ENCODE data around the gene ALKBH8. TPM values are rescaled to one million over a fixed set of nuclear protein-coding genes. Genes with fewer than 3 reads are reported as not detected.

Gene ALKBH8
- polyA plus RNA-seq, 1 donor (not counting 4 experiments of a cell fraction or from before 2014, with no cell fraction given), result 8.0 TPM

GRCh38 chr11:107573438-107573837, 7.9 kb upstream of the ALKBH8 start:
- DNase-seq (ENCODE audit: low read depth, low spot score), result no peak

GRCh38 chr11:107570015-107570414, 4.5 kb upstream of the ALKBH8 start:
- Histone ChIP-seq H3K4me3 (ENCODE audit: control insufficient read depth in 2 of 3, extremely low read depth in 1 of 3, insufficient read depth in 2 of 3, low read depth in 1 of 3, low read length in 3 of 3) (no peak overlapping the region), H3K79me2 (ENCODE audit: control insufficient read depth, insufficient read depth, low read length) (peaks cover 3% of the 10 kb centered on the region), H3K27me3 (ENCODE audit: control insufficient read depth, extremely low read depth, insufficient read depth, low read length) (no peaks in the 10 kb centered on the region), H3K36me3 (ENCODE audit: control insufficient read depth in 2 of 2, extremely low read depth in 1 of 2, insufficient read depth in 2 of 2, low read length in 2 of 2) (no peaks in the 10 kb centered on the region), H3K27ac (ENCODE audit: control insufficient read depth, insufficient read depth, low read length) (no peak overlapping the region), H3K9ac (ENCODE audit: control insufficient read depth, extremely low read depth, insufficient read depth, low read length) (no peak overlapping the region), H3K9me3 (ENCODE audit: control insufficient read depth, low read depth, low read length) (no peaks in the 10 kb centered on the region), H3K9me1 (ENCODE audit: control insufficient read depth, extremely low read depth, insufficient read depth, low read length) (no peaks in the 10 kb centered on the region), H3K4me2 (ENCODE audit: control insufficient read depth, extremely low read depth, insufficient read depth, low read depth, low read length) (no peak overlapping the region), H2AFZ (ENCODE audit: control insufficient read depth, low read length) (no peak overlapping the region), H3K4me1 (ENCODE audit: control insufficient read depth, extremely low read depth, insufficient read depth, low read length) (peaks cover 5% of the 10 kb centered on the region), H4K20me1 (ENCODE audit: control insufficient read depth, extremely low read depth, insufficient read depth, low read length) (no peaks in the 10 kb centered on the region)
- TF ChIP-seq EZH2 (IDR thresholded peaks at IDR 0.05; ENCODE audit: low read length), result no peak
- TF ChIP-seq CTCF (optimal IDR thresholded peaks at IDR 0.05 in 1 of 3, IDR thresholded peaks at IDR 0.05 in 1 of 3, conservative IDR thresholded peaks at IDR 0.05 in 1 of 3; ENCODE audit: extremely low read depth in 1 of 3, insufficient read depth in 2 of 3, low read length in 3 of 3), result no peak
- FAIRE-seq, result no peak
- dilution Hi-C loops (cut with MboI; ENCODE audit: extremely low pct_ligation_motif_present, low sequenced_read_pairs), result no loop called here
- DNase-seq (ENCODE audit: low read depth, low spot score), result no peak

More at GRCh38 chr11:107573438-107573837, 7.9 kb upstream of the ALKBH8 start:
- no peaks in the 10 kb centered on the region for H3K9me1 ChIP-seq (ENCODE audit: control insufficient read depth, extremely low read depth, insufficient read depth, low read length)
- H3K9me3 ChIP-seq (ENCODE audit: control insufficient read depth, low read depth, low read length), result no peaks in the 10 kb centered on the region
- FAIRE-seq, result no peak
- no peaks in the 10 kb centered on the region for H3K79me2 ChIP-seq (ENCODE audit: control insufficient read depth, insufficient read depth, low read length)
- H3K27me3 ChIP-seq (ENCODE audit: control insufficient read depth, extremely low read depth, insufficient read depth, low read length), result no peaks in the 10 kb centered on the region
- H4K20me1 ChIP-seq (ENCODE audit: control insufficient read depth, extremely low read depth, insufficient read depth, low read length), result no peaks in the 10 kb centered on the region
- H3K4me2 ChIP-seq (ENCODE audit: control insufficient read depth, extremely low read depth, insufficient read depth, low read depth, low read length), result no peak overlapping the region
- no peaks in the 10 kb centered on the region for H3K4me1 ChIP-seq (ENCODE audit: control insufficient read depth, extremely low read depth, insufficient read depth, low read length)
- dilution Hi-C loops (cut with MboI; ENCODE audit: extremely low pct_ligation_motif_present, low sequenced_read_pairs), result no loop called here
- H2AFZ ChIP-seq (ENCODE audit: control insufficient read depth, low read length), result no peak overlapping the region
- H3K36me3 ChIP-seq (ENCODE audit: control insufficient read depth in 2 of 2, extremely low read depth in 1 of 2, insufficient read depth in 2 of 2, low read length in 2 of 2), result no peaks in the 10 kb centered on the region
- no peak overlapping the region for H3K9ac ChIP-seq (ENCODE audit: control insufficient read depth, extremely low read depth, insufficient read depth, low read length)
- no peak overlapping the region for H3K4me3 ChIP-seq (ENCODE audit: control insufficient read depth in 2 of 3, extremely low read depth in 1 of 3, insufficient read depth in 2 of 3, low read depth in 1 of 3, low read length in 3 of 3)
- H3K27ac ChIP-seq (ENCODE audit: control insufficient read depth, insufficient read depth, low read length), result no peak overlapping the region
- TF ChIP-seq EZH2 (IDR thresholded peaks at IDR 0.05; ENCODE audit: low read length), result no peak

- Histone ChIP-seq H3K4me3 (ENCODE audit: control insufficient read depth in 2 of 3, extremely low read depth in 1 of 3, insufficient read depth in 2 of 3, low read depth in 1 of 3, low read length in 3 of 3) (no peak overlapping the region), H4K20me1 (ENCODE audit: control insufficient read depth, extremely low read depth, insufficient read depth, low read length) (no peaks in the 10 kb centered on the region), H3K79me2 (ENCODE audit: control insufficient read depth, insufficient read depth, low read length) (peaks cover 14% of the 10 kb centered on the region), H3K4me1 (ENCODE audit: control insufficient read depth, extremely low read depth, insufficient read depth, low read length) (peaks cover 25% of the 10 kb centered on the region), H3K36me3 (ENCODE audit: control insufficient read depth in 2 of 2, extremely low read depth in 1 of 2, insufficient read depth in 2 of 2, low read length in 2 of 2) (no peaks in the 10 kb centered on the region), H3K27ac (ENCODE audit: control insufficient read depth, insufficient read depth, low read length) (no peak overlapping the region), H3K9me1 (ENCODE audit: control insufficient read depth, extremely low read depth, insufficient read depth, low read length) (peaks cover 4% of the 10 kb centered on the region), H3K4me2 (ENCODE audit: control insufficient read depth, extremely low read depth, insufficient read depth, low read depth, low read length) (no peak overlapping the region), H3K9me3 (ENCODE audit: control insufficient read depth, low read depth, low read length) (no peaks in the 10 kb centered on the region), H3K27me3 (ENCODE audit: control insufficient read depth, extremely low read depth, insufficient read depth, low read length) (no peaks in the 10 kb centered on the region), H2AFZ (ENCODE audit: control insufficient read depth, low read length) (no peak overlapping the region), H3K9ac (ENCODE audit: control insufficient read depth, extremely low read depth, insufficient read depth, low read length) (no peak overlapping the region)
- dilution Hi-C loops (cut with MboI; ENCODE audit: extremely low pct_ligation_motif_present, low sequenced_read_pairs), result no loop called here
- DNase-seq (ENCODE audit: low read depth, low spot score) (no peak), FAIRE-seq (no peak)
- TF ChIP-seq EZH2 (IDR thresholded peaks at IDR 0.05; ENCODE audit: low read length) (no peak), CTCF (optimal IDR thresholded peaks at IDR 0.05 in 1 of 3, IDR thresholded peaks at IDR 0.05 in 1 of 3, conservative IDR thresholded peaks at IDR 0.05 in 1 of 3; ENCODE audit: extremely low read depth in 1 of 3, insufficient read depth in 2 of 3, low read length in 3 of 3) (no peak)
Observed at GRCh38 chr11:107567739-107568335, 2.3 kb upstream of the ALKBH8 start.

Data from keratinocyte (primary cell).